Cerebellar nuclear complex (tissue), 1 donor: ENCODE results near the gene RABGAP1L.
"Not testable (repeated sequence)": the region's sequence is repeated elsewhere in the genome, so short reads cannot be mapped to it uniquely, and the experiment has no call there.

Experiments used
- DNase-seq, 2 experiments: peaks; one replicate each; lab custom pipeline; 2025; lab: John Stamatoyannopoulos, UW

The RABGAP1L gene

GRCh38 chr1:174577681-174578080 lies 418.4 kb downstream of the RABGAP1L start:
- no peak for DNase-seq

GRCh38 chr1:174580801-174581200 lies 421.5 kb downstream of the RABGAP1L start:
- DNase-seq, result no peak

- no peak for DNase-seq
Measured at GRCh38 chr1:174583316-174583715, 424.0 kb downstream of the RABGAP1L start.

- DNase-seq, result no peak
Measured at GRCh38 chr1:174584071-174584470, 424.8 kb downstream of the RABGAP1L start.

GRCh38 chr1:174588618-174589017 lies 429.3 kb downstream of the RABGAP1L start:
- DNase-seq, result not testable (repeated sequence)

- DNase-seq, result no peak
Measured at GRCh38 chr1:174605198-174605597, 445.9 kb downstream of the RABGAP1L start.

- no peak for DNase-seq
Measured at GRCh38 chr1:174606471-174606870, 447.2 kb downstream of the RABGAP1L start.

GRCh38 chr1:174617905-174618304 lies 458.6 kb downstream of the RABGAP1L start:
- not testable (repeated sequence) for DNase-seq

GRCh38 chr1:174623324-174624035 lies 464.2 kb downstream of the RABGAP1L start:
- no peak for DNase-seq

GRCh38 chr1:174626031-174627025 lies 467.0 kb downstream of the RABGAP1L start:
- no peak for DNase-seq

GRCh38 chr1:174637487-174637886 lies 478.2 kb downstream of the RABGAP1L start:
- DNase-seq, result no peak

- DNase-seq, result no peak
Measured at GRCh38 chr1:174639461-174639860, 480.1 kb downstream of the RABGAP1L start.

GRCh38 chr1:174640783-174641182 lies 481.5 kb downstream of the RABGAP1L start:
- no peak for DNase-seq

- DNase-seq, result no peak
Measured at GRCh38 chr1:174642393-174642792, 483.1 kb downstream of the RABGAP1L start.

GRCh38 chr1:174643206-174643605 lies 483.9 kb downstream of the RABGAP1L start:
- DNase-seq, result no peak

GRCh38 chr1:174649572-174649971 lies 490.3 kb downstream of the RABGAP1L start:
- not testable (repeated sequence) for DNase-seq

- no peak for DNase-seq
Measured at GRCh38 chr1:174652569-174653280, 493.4 kb downstream of the RABGAP1L start.

GRCh38 chr1:174654560-174654959 lies 495.2 kb downstream of the RABGAP1L start:
- DNase-seq, result no peak

- DNase-seq, result no peak
Measured at GRCh38 chr1:174656409-174657059, 497.2 kb downstream of the RABGAP1L start.

GRCh38 chr1:174657411-174657810 lies 498.1 kb downstream of the RABGAP1L start:
- no peak for DNase-seq

GRCh38 chr1:174657893-174658292 lies 498.6 kb downstream of the RABGAP1L start:
- no peak for DNase-seq

GRCh38 chr1:174659823-174660222 lies 500.5 kb downstream of the RABGAP1L start:
- no peak for DNase-seq
